Stimulated activated naive CD4-positive, alpha-beta T cell treated with Interleukin-2 at 50 U/mL for 16 hours (primary cell): ENCODE measurements around the gene WT1.
"Not testable (repeated sequence)": the region's sequence is repeated elsewhere in the genome, so short reads cannot be mapped to it uniquely, and the experiment has no call there.

Source experiments
- DNase-seq: peaks from one replicate; lab custom pipeline; 2025; lab: John Stamatoyannopoulos, UW

WT1 gene

DNA sequence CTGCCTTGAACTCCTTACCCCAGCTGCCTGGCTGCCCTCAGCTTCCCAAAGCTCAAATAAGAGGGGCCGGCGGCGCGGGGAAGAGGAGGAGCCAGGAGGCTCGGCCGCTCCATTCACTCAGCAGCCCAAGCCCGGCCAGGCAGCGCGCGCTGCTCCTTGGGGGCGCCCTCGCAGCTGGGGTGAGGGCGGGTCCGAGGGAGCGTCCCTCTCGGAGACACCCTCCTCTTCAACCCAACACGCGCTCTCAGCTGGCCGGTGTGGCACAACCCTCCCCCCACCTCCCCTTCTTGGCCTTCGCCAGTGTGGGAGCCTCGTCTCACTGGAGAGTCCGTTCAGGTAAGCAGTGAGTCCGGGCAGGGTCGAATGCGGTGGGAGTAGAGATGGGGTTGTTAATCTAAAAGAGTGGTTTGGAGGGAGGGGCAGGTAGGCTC, at the start of gene WT1:
TSS of gene WT1 (minus strand) at position 29 of the 431 bp plus-strand sequence.
- DNase-seq, result no peak

DNA sequence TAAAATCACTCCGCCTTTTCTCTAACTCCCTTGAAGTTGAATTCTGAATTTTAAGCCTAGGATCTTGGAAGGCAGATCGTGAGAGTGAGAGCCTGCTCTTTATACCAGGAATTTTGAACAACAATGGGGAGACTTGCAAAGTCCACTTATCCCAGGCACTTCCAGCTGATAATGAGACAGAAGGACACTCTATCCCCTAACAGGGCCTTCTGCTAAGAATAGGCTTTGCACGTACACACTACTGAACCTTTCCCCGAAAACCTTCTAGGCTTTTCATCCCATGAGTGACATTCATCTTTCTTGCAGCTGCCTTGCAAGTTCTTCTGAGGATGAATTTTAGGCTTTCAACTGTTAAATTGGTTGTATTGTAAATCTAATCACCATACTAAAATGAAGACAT, 44.0 kb upstream of the WT1 start:
- no peak for DNase-seq

DNA sequence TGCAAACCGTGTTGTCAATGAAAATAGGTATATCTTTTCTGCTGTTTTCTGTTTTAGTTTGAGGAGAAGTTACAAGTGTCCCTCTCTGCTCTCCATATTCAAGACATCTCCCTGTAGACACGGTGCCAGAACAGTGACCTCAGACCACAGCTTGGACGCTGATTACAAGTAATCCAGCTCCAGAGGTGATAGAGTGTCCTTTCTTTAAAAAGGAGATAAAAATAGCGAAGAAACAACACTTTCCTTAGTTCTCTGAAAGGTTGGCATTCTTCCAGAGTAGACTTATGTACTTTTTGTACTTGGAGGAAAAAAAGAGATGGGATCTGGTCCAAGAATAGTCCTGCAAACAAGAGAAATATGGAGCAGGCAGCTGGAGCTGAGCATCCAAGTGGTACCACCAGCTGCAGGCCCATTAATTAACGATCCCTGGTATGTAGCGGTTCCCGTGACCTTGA, 43.0 kb upstream of the WT1 start:
- DNase-seq, result no peak

DNA sequence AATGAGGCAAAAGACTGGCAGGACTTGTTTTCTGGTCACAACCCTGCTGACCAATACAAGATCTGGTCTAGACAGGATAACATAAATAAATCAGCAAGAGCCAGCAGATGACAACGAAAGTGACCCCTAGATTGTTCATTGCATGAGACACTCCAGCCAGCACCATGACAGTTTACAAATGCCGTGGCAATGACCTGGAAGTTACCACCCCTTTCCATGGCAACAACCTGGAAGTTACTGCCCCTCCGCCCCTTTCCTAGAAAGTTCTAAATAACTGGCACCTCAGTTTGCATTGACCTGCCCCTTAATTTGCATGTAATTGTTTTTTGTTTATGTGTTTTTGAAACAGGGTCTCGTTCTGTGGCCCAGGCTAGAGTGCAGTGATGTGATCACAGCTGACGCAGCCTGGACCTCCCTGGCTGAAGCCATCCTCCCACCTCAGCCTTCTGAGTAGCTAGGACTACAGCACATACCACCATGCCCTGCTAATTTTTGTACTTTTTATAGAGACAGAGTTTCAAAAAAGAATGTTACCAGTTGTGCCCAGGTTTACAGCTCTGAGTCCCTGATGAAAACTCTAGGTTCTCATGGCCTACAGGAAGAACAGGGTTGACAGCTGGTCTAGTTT, 38.1 kb upstream of the WT1 start:
- DNase-seq, result no peak

DNA sequence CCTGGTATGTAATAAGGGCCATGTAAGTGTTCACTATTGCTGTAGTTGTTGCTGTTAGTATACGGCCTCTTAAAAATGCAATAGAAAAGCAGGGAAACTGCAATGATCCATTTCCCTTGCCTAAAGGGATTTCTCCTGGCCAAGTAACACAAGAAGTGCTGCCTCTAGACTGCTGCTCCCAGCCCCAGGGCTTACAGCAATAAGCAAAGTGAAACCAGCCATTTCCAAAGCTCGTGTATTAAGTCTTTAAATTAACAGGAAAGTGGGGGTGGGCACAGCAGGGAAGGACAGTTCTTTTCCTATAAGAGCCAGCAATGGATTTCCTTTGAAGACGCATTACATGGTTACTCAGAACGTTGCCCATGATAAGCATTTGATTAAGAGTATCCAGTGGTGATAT, 36.9 kb upstream of the WT1 start:
- DNase-seq, result no peak

DNA sequence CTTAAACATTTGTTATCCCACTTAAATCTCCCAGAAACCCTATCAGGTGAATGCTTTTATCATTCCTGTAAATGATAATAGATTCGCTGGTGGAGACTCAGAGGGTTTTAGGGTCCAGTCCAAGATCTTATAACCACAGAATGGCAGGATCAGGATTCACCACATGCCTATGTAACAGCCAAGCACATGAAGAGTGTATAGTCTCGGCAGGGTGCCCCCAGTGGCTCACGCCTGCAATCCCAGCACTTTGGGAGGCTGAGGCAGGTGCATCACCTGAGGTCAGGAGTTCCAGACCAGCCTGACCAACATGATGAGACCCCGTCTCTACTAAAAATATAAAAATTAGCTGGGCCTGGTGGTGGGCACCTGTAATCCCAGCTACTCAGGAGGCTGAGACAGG, 36.2 kb upstream of the WT1 start:
- not testable (repeated sequence) for DNase-seq

DNA sequence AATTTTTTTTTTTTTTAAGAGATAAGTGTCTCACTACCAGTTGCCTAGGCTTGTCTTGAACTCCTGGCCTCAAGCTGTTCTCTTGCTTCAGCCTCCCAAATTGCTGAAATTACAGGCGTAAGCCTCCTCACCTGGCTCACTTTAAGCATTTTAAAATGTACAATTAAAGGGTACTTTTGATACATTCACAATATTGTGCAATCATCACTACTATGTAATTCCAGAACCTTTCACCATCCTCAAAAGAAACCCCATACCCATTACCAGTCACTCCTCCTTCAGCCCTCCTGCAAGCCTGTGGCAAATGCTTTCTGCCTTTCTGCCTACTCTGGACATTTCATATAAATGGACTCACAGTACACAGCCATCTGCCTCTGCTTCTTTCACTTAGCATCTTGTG, 34.5 kb upstream of the WT1 start:
- no peak for DNase-seq

DNA sequence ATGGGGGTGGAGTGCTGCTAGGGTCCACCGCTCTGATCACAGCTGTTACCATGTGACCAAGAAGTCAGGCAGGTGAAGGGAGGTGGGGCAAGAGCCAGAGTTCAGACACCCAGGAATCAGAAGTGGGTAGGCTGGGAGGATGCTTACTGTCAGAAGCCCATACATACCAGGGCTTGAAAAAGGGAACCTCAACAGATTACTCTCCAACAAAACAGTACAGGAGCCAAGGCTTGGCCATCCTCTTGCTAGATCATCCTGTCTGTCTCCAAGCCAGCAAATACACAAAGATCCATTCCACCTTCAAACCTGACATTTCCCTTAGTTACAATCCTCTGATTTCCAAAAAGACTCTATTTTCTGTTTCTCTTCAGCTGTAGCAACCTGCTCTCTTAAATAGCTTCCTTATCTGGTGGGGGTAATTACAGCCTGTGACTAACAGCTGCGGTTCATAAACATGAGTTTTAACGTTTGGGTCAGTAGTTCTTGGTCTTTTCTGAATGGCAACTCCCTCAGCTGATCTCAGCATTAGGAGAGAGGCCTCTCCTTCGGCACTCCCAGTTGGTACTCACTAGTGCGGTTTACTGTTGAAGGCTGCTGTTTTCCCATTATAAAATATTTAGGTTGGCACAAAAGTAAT, 31.1 kb upstream of the WT1 start:
- DNase-seq, result no peak

DNA sequence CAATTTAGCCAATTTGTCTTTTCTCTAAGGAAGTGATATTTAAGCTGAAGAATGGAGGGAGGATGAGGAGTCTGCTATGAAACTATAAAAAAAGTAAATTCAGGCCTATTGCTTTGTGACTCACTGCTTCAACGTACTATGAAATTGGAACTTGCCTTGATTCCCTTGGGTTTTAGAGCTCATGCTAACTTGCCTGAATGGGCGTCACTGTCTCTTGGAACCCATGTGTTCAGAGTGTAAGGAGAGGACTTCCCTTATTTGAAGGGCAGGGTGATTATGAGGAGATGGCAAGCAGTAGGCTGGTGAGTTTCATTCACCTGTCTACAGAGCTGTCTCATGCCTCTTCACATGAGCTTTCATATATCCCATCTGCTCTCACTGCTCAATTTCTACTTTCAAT, 28.7 kb upstream of the WT1 start:
- DNase-seq, result no peak

DNA sequence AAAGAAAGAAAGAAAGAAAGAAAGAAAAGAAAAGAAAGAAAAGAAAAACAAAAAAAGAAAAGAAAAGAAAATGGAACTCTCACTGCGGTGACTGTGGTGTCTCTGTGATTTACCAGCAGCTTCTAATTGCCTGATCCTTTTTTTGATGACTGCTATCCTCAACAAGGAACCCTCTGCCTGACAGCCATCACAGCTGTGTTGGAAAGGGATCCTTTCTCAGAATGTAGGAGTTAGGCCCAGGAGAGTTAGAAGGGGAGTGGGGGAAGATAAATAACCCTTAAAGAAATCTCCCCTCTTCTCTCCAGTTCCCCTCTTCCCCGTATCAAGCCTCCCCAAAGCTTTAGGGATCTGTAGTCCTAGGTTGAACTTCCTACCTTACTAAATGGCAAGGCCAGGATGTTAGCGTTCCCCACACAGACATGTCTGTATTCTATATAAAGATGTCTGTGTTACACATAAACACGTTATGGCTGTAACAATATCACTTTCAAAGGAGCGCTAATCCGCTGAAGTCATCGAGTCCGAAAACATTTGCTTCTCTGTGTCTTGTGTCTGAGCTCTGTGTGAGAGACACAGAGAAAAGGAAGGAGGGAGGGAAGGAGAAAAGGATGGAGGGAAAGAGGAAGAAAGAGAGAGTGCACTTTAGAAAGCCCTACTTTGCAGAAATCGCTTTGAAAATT, 26.8 kb upstream of the WT1 start:
- no peak for DNase-seq

DNA sequence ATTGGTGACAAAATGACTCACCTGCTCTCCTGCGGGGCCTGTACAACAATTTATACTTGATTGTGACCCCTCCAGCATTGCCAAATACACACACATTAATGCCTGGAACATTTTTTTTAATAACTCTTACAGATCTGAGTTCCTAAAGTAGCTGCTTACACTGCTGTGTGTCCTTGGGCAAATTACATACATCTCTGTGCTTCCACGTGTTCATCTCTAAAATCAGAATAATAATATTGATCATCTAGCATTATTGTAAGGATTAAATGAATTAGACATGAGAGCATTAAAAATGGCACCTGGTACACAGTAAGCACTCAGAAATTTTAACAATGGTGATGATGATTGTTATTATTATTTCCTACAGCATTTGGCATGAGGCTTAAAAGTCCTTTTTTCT, 21.5 kb upstream of the WT1 start:
- no peak for DNase-seq

DNA sequence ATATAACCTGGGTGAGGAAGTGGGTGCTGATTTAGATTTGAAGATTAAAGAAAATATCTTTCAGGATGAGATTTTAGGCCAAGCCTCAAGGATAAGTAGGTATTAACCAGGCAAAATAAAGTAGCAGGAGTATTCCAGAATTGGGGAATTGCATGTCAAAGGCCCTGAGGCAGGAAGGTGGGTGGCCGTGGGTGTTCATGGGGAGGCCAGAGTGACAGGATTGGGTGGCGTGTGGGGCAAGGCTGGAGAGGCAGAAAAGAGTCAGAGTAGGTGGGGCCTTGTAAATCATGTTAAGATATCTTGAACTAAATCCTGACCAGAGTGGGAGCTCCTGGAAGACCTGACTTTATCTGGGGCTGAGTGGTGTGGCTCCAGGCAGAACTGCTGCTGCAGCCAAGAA, 19.7 kb upstream of the WT1 start:
- DNase-seq, result no peak

DNA sequence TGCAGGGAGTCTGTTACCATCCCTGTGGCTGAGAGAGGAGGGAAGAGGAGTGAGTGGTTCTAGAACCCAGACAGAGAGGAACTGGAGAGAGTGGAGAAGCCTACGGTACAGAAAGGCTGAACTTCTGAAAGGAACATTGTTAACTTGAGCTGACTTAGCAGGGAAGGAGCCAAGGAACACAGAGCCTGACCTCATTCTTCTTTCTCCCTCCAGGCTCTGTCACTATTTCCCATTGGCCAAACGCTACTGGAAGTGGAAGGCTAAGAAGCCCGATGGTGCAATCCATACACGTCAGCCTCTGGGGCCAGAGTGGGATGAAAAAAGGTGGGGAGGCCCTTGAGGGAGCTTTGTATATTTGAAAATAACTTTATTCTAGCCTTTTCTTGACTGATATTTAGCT, 16.5 kb upstream of the WT1 start:
- DNase-seq, result no peak

DNA sequence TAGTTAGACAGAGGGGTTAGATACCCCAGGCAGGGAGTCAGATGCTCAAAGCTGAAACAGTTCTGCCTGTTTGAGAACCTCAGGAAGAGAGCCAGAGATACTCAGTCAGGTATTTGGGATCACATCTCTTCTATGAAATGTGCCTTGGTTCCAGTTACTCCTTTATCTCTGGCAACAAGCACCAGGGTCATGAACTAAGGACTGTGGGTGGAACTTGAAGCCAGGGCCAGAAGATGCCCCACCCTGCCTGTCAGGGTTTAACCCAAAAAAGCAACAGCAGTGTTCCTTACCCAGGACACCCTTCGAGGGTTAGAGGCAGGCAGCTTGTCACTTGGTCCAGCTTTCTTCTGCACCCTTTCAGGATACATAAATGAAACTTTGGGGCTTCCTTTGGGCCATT, 15.0 kb upstream of the WT1 start:
- no peak for DNase-seq

DNA sequence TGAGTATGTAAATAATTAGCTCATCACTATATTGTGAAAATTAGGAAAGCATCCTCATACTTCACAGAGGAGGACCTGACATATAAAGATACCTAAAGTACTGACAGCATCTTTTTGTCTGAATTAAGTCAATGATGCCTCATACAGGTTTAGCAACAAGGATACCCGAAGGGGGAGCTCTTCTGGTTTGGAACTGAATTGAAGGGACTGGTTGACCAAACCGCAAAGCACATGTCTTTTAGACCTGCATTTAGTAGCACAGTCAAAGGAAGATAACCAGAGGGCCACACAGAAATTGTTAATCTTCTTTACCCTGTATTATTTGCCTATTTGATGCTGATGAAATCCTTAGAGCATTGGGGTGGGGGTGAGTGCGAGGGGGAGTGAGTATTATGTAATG, 12.9 kb upstream of the WT1 start:
- DNase-seq, result no peak

DNA sequence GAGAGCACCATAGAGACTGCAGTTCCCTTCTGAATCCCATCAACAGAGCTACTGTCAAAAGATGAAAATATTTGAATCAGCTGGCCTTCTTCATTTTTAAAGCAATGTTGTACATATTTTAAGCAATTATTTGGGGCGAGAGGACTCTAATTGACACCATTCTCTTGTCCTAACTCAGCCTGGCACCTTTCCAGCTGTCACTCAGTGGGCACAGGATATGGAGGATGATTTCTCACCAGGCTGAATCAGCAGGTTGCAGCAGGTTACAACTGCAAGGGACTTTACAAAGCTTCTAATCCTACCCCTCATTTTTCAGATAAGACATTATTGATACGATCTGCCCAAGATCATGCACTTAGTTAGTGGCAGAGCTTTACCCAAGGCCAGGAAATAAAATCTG, 11.9 kb upstream of the WT1 start:
- DNase-seq, result no peak

DNA sequence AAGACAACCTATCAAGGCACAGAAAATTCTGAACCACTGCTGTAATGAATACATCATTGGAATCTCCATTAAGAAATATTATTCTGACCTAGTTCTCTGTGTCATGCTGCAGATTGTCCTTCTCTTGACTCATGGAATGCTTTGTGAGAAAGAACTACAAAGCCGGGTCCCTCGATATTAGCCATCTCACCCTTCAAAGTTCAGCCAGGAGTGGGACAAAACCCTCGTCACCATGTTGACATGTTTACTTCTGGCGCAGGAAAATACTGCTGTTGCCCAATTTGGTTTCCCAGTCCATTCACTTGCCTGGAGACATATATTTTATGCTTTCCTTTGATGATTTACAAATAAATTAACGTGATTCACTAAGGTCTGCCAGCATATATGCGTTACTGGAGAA, 10.9 kb upstream of the WT1 start:
- DNase-seq, result no peak

DNA sequence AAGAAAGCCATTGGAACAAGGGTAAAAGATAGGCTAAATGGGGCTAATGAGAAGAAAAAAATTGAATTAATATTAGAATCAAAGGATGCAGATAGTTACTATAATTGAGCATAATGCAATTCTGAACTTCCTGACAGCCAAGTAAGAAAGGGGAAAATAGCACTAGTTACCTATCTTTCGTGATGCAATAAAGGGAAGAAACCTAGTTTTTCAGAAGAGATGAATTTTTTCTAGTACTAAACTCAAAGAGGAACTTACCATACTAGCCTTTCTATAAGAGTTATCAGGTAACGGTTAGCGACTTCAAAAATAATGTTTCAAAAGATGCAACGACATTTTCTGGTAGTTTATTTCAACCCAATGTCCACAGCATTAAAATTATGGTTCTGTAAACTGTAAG, 8.8 kb upstream of the WT1 start:
- no peak for DNase-seq

DNA sequence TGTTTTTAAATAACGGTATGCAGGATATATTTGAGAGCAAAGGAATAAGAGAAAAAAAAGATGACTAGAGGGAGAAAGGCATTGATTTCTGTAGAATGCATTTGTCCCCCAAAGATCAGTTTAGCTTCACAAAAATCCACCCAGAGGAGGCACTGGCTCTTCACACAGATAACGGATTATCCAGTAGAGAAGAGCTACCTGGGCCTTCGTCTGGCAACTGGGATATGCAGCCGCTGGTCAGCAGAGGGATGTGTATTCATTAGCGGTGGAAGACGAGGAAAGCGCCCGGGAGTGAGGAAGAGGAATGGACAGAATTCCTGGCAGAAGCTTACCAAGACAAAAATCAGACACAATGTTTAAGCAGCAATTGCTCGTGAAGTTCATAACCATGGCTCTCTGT, 5.6 kb upstream of the WT1 start:
- no peak for DNase-seq

DNA sequence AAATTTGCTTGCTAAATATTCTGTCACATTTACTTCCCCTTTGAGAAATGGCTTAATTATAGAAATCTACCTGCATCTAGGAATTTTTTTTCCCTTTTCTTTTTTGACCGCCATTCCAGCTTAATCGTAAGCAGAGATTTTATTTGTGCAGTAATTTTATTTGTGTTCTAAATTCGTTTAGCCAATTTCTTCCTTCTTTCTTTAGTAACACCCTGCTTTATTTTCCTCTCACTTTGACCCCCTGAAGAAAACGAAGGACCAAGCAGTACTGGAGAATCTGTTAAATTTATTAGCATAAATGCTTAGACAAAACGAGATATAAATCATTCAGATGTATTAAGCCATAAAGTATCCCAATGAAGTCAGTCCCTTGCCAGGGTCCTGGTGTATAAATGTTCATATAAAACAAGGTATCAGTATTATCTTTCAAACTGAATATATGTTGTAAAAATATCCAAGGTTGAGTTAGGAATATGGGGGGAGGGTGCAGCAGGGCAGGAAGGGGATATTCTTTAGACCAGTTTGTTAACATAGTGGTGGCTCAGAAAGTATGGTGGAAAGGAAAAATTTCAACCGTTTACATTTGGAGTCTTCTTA, 5.1 kb upstream of the WT1 start:
- DNase-seq, result no peak

DNA sequence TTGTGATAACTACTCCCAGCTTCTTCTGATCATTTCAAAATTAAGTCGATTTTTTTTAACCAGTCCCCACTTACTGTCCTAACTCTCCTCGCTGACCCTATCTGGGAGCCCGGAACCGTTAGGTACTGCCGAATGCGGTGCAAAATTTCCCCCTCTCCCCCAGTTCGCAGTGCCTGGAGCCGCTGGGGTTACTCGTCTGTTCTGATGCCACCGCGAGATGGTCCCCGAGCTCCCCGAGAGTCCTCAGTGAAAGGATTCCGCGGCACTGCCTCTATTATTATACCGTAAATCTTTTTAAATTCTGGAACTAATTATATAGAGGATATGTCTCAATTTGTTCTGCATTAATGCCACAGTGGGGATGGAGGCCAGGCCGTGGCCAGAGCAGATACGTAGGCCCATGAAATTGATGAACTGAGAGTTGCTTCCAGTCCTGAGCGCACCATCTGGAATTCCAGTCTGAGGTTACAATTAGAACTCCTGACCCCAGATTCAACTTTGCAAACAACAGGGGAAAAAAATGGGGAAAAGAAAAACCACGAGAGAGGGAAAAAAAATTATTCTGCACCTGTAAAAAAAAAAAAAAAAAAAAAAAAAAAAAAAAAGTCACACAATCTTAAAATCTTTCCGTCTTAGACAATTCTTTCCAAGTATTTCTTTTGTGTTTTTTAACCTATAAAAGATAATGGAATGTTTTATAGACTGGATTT, 4.3 kb upstream of the WT1 start:
- no peak for DNase-seq

DNA sequence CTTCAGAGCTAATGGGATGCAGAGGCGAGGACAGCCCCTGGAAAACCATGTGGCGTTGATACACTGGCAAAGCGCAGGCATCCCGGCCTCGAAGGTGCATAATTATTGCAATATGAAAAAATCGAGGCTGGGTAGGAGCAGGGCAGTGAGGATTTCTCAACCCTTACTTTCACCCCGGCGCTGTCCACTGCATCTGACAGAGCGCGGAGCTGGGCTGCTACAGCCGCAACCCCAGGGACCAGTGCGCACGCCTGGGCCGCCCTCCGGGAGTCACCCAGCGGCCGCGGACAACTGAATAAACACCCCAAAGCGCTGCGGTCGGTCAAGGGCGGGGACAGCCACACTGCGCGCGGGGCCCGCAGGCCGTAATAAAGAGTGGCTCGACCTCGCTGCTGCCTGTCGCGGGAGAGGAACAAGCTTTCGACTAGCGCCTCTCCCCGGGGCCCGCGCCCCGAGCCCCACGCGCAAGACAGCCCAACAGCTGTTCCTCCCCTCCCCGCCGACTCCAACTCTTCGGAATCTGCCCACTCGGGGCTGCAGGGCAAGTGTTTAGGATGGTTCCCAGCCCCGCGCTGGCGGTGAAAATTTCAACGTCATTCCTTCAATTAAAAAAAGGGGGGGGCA, 3.6 kb upstream of the WT1 start:
- no peak for DNase-seq
